ENCODE results near the gene CELA2B. TPM values are rescaled to one million over a fixed set of nuclear protein-coding genes. Genes with fewer than 3 reads are reported as not detected.
"Not testable (repeated sequence)": the region's sequence is repeated elsewhere in the genome, so short reads cannot be mapped to it uniquely, and the experiment has no call there.

The CELA2B gene
- total and polyA plus RNA-seq, 5 donors from 2014 or later, result not detected

DNA sequence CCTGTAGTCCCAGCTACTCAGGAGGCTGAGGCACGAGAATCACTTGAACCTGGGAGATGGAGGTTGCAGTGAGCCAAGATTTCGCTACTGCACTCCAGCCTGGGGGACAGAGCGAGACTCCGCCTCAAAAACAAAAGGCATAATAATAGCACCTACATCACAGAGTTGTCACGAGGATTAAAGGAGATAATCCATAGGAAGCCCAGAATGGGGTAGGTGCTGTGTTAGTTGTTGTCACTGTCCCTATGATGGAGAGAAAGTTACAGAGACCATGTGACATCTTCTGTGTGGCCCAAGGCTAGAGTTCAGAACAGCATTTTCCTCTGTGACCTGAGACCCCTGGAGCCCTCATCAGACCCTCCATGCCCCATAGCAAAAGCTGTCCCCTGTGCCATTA is 12.0 kb upstream of the CELA2B start:
- not testable (repeated sequence) for H3K36me3 ChIP-seq (ENCODE audit: control insufficient read depth, insufficient read depth, low read length); H3K9me3 ChIP-seq (ENCODE audit: control insufficient read depth in 2 of 2, low read length in 2 of 2); H3K4me1 ChIP-seq (ENCODE audit: control insufficient read depth, insufficient read depth, low read length, poor library complexity, severe bottlenecking); H3K4me1 Mint-ChIP-seq; H3K9me3 Mint-ChIP-seq; ATAC-seq (ENCODE audit: low read depth in 2 of 2); H3K4me3 ChIP-seq (ENCODE audit: low read depth, low read length); H3K36me3 Mint-ChIP-seq; H3K27ac Mint-ChIP-seq; DNase-seq; H3K27me3 Mint-ChIP-seq; H3K27ac ChIP-seq (ENCODE audit: insufficient read depth, low read length, poor library complexity, severe bottlenecking); H3K27me3 ChIP-seq (ENCODE audit: control insufficient read depth, insufficient read depth, low read length); H3K4me3 Mint-ChIP-seq

DNA sequence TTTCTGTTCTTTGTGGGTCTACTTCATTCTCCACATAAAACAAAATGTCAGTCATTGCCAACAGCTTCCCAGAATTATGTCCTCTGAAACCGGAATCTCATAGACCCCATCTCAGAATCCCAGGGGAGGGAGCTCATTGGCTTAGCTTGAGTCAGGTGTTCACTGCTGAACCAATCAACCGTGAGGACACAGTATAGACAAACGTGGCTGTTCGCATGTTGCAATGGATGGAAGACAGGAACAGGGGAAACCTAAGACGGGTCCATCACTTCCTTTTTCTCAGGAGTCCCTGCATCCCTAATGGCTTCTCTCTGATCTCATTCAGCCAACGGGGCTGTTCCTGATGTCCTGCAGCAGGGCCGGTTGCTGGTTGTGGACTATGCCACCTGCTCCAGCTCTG is 10.2 kb upstream of the CELA2B start:
- DNase-seq (no peak), ATAC-seq (ENCODE audit: low read depth in 2 of 2) (no peak)
- Histone ChIP-seq H3K4me1 (ENCODE audit: control insufficient read depth, insufficient read depth, low read length, poor library complexity, severe bottlenecking) (no peaks in the 10 kb centered on the region), H3K27ac (ENCODE audit: insufficient read depth, low read length, poor library complexity, severe bottlenecking) (no peak overlapping the region), H3K36me3 (ENCODE audit: control insufficient read depth, insufficient read depth, low read length) (no peaks in the 10 kb centered on the region), H3K9me3 (ENCODE audit: control insufficient read depth in 2 of 2, low read length in 2 of 2) (no peaks in the 10 kb centered on the region), H3K27me3 (ENCODE audit: control insufficient read depth, insufficient read depth, low read length) (no peaks in the 10 kb centered on the region), H3K4me3 (ENCODE audit: low read depth, low read length) (no peak overlapping the region)
- H3K27ac Mint-ChIP-seq, result no peak overlapping the region
- H3K36me3 Mint-ChIP-seq, result no peaks in the 10 kb centered on the region
- H3K27me3 Mint-ChIP-seq, result peaks cover 8% of the 10 kb centered on the region
- no peaks in the 10 kb centered on the region for H3K4me1 Mint-ChIP-seq
- H3K4me3 Mint-ChIP-seq, result no peak overlapping the region
- no peaks in the 10 kb centered on the region for H3K9me3 Mint-ChIP-seq

DNA sequence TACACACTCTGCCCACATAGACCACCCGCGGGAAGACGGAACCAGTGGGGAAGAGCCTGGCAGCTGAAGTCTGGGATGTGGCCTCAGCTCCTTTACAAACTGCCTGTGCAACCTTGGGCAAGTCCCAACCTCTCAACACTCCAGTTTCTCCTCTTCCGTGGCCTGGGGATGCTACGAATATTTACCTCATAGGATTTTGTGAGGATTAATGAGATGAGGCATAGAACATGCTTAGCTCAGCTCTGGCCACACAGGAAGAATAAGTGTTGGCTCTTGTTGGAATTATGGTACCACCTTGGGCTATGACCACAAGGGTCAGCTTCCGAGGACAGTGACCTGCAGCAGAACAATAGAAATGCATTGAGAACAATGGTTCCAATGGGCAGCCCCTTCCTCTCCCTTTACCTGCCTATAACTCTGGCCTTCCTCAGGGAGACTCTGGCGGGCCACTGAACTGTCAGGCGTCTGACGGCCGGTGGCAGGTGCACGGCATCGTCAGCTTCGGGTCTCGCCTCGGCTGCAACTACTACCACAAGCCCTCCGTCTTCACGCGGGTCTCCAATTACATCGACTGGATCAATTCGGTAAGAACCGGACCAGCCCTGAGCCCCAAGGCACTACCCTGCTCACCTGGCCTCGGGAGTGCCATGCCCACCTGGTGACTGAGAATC is 8.8 kb upstream of the CELA2B start:
- not testable (repeated sequence) for ATAC-seq (ENCODE audit: low read depth in 2 of 2); H3K4me1 Mint-ChIP-seq; H3K27me3 ChIP-seq (ENCODE audit: control insufficient read depth, insufficient read depth, low read length); H3K9me3 Mint-ChIP-seq; H3K9me3 ChIP-seq (ENCODE audit: control insufficient read depth in 2 of 2, low read length in 2 of 2); DNase-seq; H3K27ac Mint-ChIP-seq; H3K4me1 ChIP-seq (ENCODE audit: control insufficient read depth, insufficient read depth, low read length, poor library complexity, severe bottlenecking); H3K36me3 ChIP-seq (ENCODE audit: control insufficient read depth, insufficient read depth, low read length); H3K27ac ChIP-seq (ENCODE audit: insufficient read depth, low read length, poor library complexity, severe bottlenecking); H3K36me3 Mint-ChIP-seq; H3K4me3 ChIP-seq (ENCODE audit: low read depth, low read length)
- Mint-ChIP-seq H3K4me3 (peak overlapping the region in 1 of 4 donors; percentile 3), H3K27me3 (peaks cover 15% of the 10 kb centered on the region)

DNA sequence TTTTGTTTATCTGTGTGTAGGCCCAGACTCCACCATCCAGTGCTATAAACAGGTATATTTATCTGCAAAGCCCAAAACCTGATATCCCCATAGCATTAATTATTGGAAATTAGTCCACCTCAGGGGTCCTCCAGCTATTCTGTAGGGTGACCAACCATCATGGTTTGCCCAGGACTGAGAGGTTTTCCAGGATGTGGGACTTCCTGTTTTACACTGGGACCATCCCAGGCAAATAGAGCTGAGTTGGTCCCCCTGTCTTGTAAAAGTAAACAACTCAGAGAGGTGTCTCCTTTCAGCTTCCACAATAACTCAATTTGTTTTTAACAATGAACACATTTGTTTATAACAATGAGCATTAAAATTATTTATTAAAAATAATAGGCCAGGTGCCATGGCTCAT is 7.8 kb upstream of the CELA2B start:
- H3K36me3 Mint-ChIP-seq, result no peaks in the 10 kb centered on the region
- Histone ChIP-seq H3K4me3 (ENCODE audit: low read depth, low read length) (no peak overlapping the region), H3K36me3 (ENCODE audit: control insufficient read depth, insufficient read depth, low read length) (no peaks in the 10 kb centered on the region), H3K27ac (ENCODE audit: insufficient read depth, low read length, poor library complexity, severe bottlenecking) (no peak overlapping the region), H3K4me1 (ENCODE audit: control insufficient read depth, insufficient read depth, low read length, poor library complexity, severe bottlenecking) (no peaks in the 10 kb centered on the region), H3K9me3 (ENCODE audit: control insufficient read depth in 2 of 2, low read length in 2 of 2) (no peaks in the 10 kb centered on the region), H3K27me3 (ENCODE audit: control insufficient read depth, insufficient read depth, low read length) (no peaks in the 10 kb centered on the region)
- no peaks in the 10 kb centered on the region for H3K4me1 Mint-ChIP-seq
- H3K27me3 Mint-ChIP-seq, result peaks cover 15% of the 10 kb centered on the region
- H3K27ac Mint-ChIP-seq, result no peak overlapping the region
- H3K4me3 Mint-ChIP-seq, result no peak overlapping the region
- DNase-seq, result no peak
- no peaks in the 10 kb centered on the region for H3K9me3 Mint-ChIP-seq
- no peak for ATAC-seq (ENCODE audit: low read depth in 2 of 2)

DNA sequence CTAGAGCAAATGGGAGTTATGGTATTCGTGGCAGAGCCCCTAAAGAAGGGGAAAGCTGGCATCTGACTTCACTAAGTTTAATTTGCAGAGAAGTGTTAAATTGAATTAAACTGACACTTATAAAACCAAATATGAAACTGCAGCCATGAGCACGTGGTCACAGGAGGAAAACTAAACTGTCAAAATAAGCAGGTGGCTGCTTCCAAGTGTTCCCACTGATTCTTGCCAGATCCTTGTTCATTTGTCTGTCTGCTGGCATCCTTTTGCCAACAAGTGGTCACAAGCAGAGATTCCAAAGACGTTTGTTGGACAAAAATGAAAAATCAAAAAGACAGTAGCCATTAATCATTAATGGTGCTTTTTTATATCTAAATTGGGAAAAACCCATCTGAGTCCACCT is 6.5 kb upstream of the CELA2B start:
- ATAC-seq (ENCODE audit: low read depth in 2 of 2), result no peak
- Histone ChIP-seq H3K4me3 (ENCODE audit: low read depth, low read length) (no peak overlapping the region), H3K4me1 (ENCODE audit: control insufficient read depth, insufficient read depth, low read length, poor library complexity, severe bottlenecking) (no peaks in the 10 kb centered on the region), H3K9me3 (ENCODE audit: control insufficient read depth in 2 of 2, low read length in 2 of 2) (no peaks in the 10 kb centered on the region), H3K27me3 (ENCODE audit: control insufficient read depth, insufficient read depth, low read length) (no peaks in the 10 kb centered on the region), H3K36me3 (ENCODE audit: control insufficient read depth, insufficient read depth, low read length) (no peaks in the 10 kb centered on the region), H3K27ac (ENCODE audit: insufficient read depth, low read length, poor library complexity, severe bottlenecking) (no peak overlapping the region)
- no peak for DNase-seq
- Mint-ChIP-seq H3K36me3 (no peaks in the 10 kb centered on the region), H3K27me3 (peaks cover 15% of the 10 kb centered on the region), H3K9me3 (no peaks in the 10 kb centered on the region), H3K4me1 (no peaks in the 10 kb centered on the region), H3K4me3 (no peak overlapping the region), H3K27ac (no peak overlapping the region)

DNA sequence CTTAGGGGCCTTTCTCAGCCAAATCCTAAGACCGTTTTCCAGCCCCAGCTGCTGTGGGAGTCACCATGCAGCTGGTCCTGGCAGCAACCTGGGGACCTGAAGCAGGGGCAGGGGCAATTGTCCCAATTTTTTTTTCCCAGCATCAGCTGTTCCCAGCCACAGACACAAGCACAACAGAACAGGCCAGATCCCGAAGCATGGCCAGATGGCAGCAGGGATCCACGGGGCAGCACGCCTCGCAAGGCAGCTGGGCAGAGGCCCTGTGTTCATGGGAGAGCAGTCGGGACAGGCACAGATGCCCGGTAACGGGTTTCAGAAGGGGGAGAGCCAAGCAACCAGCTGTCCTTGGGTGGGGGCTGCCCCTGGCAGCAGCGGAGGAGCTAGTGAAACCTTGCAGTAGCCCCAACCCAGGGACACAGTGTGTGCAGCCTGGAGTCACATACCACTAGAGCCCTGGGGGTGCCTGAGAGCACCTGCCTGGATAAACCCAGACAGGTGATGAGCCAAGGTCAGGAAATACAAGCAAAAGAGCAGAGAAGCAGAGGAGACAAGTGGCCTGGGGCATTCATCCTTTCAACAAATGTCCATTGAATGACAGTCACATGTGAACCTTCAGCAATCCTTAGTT is 6.0 kb upstream of the CELA2B start:
- H3K27ac Mint-ChIP-seq; H3K9me3 ChIP-seq (ENCODE audit: control insufficient read depth in 2 of 2, low read length in 2 of 2); H3K27ac ChIP-seq (ENCODE audit: insufficient read depth, low read length, poor library complexity, severe bottlenecking); H3K27me3 ChIP-seq (ENCODE audit: control insufficient read depth, insufficient read depth, low read length); H3K9me3 Mint-ChIP-seq; DNase-seq; ATAC-seq (ENCODE audit: low read depth in 2 of 2); H3K36me3 Mint-ChIP-seq; H3K4me3 ChIP-seq (ENCODE audit: low read depth, low read length); H3K4me1 Mint-ChIP-seq; H3K36me3 ChIP-seq (ENCODE audit: control insufficient read depth, insufficient read depth, low read length); H3K4me1 ChIP-seq (ENCODE audit: control insufficient read depth, insufficient read depth, low read length, poor library complexity, severe bottlenecking): not testable (repeated sequence)
- peaks cover 15% of the 10 kb centered on the region for H3K27me3 Mint-ChIP-seq
- H3K4me3 Mint-ChIP-seq, result peak overlapping the region in 1 of 4 donors; percentile 38

DNA sequence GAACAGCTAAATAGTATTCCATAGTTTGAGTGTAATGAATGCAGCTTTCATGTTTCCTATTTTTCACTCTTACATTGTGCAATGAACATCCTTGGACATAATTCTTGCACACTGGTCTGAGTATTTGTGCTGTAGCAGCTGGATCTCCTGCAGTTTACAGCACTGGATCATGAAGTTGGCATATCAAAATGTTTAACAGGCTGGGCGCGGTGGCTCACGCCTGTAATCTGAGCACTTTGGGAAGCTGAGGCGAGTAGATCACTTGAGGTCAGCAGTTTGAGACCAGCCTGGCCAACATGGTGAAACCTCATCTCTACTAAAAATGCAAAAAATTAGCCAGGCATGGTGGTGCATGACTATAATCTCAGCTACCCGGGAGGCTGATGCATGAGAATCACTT is 4.8 kb upstream of the CELA2B start:
- H3K9me3 Mint-ChIP-seq; H3K36me3 ChIP-seq (ENCODE audit: control insufficient read depth, insufficient read depth, low read length); H3K4me1 Mint-ChIP-seq; H3K27me3 ChIP-seq (ENCODE audit: control insufficient read depth, insufficient read depth, low read length); H3K4me3 Mint-ChIP-seq; H3K4me1 ChIP-seq (ENCODE audit: control insufficient read depth, insufficient read depth, low read length, poor library complexity, severe bottlenecking); H3K27ac ChIP-seq (ENCODE audit: insufficient read depth, low read length, poor library complexity, severe bottlenecking); H3K9me3 ChIP-seq (ENCODE audit: control insufficient read depth in 2 of 2, low read length in 2 of 2); H3K4me3 ChIP-seq (ENCODE audit: low read depth, low read length); H3K36me3 Mint-ChIP-seq; ATAC-seq (ENCODE audit: low read depth in 2 of 2); DNase-seq; H3K27ac Mint-ChIP-seq: not testable (repeated sequence)
- peaks cover 11% of the 10 kb centered on the region for H3K27me3 Mint-ChIP-seq

DNA sequence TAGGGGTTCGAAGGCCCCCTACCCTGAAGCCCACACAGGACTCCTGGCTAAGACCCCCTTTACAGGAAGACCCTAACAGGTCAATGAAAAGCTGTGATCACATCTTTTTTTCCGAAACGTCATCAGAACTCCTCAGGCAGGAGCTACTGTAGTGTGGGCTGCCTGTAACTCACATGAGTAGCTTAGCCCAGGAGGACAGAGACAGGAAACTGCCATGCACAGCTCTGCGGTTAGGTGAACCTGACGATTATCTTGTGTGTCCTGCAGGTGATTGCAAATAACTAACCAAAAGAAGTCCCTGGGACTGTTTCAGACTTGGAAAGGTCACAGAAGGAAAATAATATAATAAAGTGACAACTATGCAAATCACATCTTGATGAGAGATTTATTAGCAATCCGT is 4.2 kb upstream of the CELA2B start:
- H3K4me1 Mint-ChIP-seq; H3K9me3 Mint-ChIP-seq; H3K4me3 Mint-ChIP-seq; H3K4me3 ChIP-seq (ENCODE audit: low read depth, low read length); H3K4me1 ChIP-seq (ENCODE audit: control insufficient read depth, insufficient read depth, low read length, poor library complexity, severe bottlenecking); H3K36me3 Mint-ChIP-seq; H3K9me3 ChIP-seq (ENCODE audit: control insufficient read depth in 2 of 2, low read length in 2 of 2); ATAC-seq (ENCODE audit: low read depth in 2 of 2); H3K27ac Mint-ChIP-seq; H3K36me3 ChIP-seq (ENCODE audit: control insufficient read depth, insufficient read depth, low read length); H3K27me3 ChIP-seq (ENCODE audit: control insufficient read depth, insufficient read depth, low read length); H3K27ac ChIP-seq (ENCODE audit: insufficient read depth, low read length, poor library complexity, severe bottlenecking): not testable (repeated sequence)
- peak in 1 of 3 donors; percentile 11 for DNase-seq
- peaks cover 11% of the 10 kb centered on the region for H3K27me3 Mint-ChIP-seq

Measured in CD4-positive, CD25-positive, alpha-beta regulatory T cell (primary cell).